ENCODE measurements around the gene SPACA6. TPM values are rescaled to one million over a fixed set of nuclear protein-coding genes. Genes with fewer than 3 reads are reported as not detected.

The SPACA6 gene
- total RNA-seq, 1 donor, result 5.3 TPM

DNA sequence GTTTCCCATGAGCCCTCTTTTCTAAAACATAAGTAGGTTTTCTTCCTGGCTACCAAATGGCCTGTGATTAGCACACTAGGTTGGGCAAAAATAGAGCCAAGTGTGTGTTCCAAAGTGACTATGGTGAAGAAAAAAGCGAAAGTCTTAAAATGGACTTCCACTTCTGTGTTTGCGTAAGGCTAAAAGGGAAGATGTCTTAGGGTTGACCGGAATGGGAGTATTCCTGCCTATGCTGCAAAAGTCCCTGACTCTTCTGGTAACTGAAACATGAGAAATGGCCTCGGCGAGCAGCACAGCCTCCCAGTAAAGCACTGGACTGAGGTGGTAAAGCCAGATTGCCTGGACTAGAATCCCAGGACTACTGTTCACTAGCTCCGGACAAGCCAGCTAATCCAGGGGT lies 61.0 kb downstream of the SPACA6 start:
- TF ChIP-seq, protein P1, sequence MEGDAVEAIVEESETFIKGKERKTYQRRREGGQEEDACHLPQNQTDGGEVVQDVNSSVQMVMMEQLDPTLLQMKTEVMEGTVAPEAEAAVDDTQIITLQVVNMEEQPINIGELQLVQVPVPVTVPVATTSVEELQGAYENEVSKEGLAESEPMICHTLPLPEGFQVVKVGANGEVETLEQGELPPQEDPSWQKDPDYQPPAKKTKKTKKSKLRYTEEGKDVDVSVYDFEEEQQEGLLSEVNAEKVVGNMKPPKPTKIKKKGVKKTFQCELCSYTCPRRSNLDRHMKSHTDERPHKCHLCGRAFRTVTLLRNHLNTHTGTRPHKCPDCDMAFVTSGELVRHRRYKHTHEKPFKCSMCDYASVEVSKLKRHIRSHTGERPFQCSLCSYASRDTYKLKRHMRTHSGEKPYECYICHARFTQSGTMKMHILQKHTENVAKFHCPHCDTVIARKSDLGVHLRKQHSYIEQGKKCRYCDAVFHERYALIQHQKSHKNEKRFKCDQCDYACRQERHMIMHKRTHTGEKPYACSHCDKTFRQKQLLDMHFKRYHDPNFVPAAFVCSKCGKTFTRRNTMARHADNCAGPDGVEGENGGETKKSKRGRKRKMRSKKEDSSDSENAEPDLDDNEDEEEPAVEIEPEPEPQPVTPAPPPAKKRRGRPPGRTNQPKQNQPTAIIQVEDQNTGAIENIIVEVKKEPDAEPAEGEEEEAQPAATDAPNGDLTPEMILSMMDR (IDR thresholded peaks at IDR 0.05; ENCODE audit: insufficient read depth, low read length), result no peak
- no peak overlapping the region for H3K4me3 ChIP-seq (ENCODE audit: low read depth, low read length)
- DNase-seq (ENCODE audit: low read depth), result no peak

DNA sequence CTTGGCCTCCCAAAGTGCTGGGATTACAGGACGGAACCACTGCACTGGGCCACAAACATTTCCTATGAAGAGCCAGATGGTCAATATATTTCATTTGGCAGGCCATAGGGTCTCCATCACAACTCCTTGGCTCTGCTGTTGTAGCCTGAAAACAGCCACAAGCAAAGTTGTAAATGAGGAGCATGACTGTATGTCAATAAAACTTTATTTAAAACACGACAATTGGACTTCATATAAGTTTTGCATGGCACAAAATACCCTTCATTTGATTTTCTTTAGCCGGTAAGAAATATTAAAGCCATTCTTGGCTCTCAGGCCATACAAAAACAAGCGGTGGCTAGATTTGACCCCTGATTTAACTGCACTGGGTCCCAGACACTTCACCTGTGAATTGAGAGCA lies 61.6 kb downstream of the SPACA6 start:
- TF ChIP-seq, protein P1 (IDR thresholded peaks at IDR 0.05; ENCODE audit: insufficient read depth, low read length), result no peak
- H3K4me3 ChIP-seq (ENCODE audit: low read depth, low read length), result no peak overlapping the region
- DNase-seq (ENCODE audit: low read depth), result no peak

Small RNAs within 50 kb of the gene (small RNA-seq; reads per million reads assigned to genes)
- gene AC018755.2 (not detected), gene MIR125A (not detected), gene MIR99B (0.19 reads per million), gene MIRLET7E (not detected)

Other genes with a start within 250 kb of the SPACA6 start
- gene SIGLEC8, start 234.9 kb upstream of the SPACA6 start, total RNA-seq (ENCODE audit: low replicate concordance), result not detected in 2 replicates
- not detected in 2 replicates for gene CEACAM18, start 214.8 kb upstream of the SPACA6 start, total RNA-seq (ENCODE audit: low replicate concordance)
- gene SIGLEC12, start 191.5 kb upstream of the SPACA6 start, total RNA-seq (ENCODE audit: low replicate concordance), result not detected in 2 replicates
- gene SIGLEC6, start 161.7 kb upstream of the SPACA6 start, total RNA-seq (ENCODE audit: low replicate concordance), result not detected in 2 replicates
- 7.9 and 12.9 TPM in 2 replicates for gene ZNF175, start 122.0 kb upstream of the SPACA6 start, total RNA-seq (ENCODE audit: low replicate concordance)
- gene SIGLEC5, start 62.9 kb upstream of the SPACA6 start, total RNA-seq (ENCODE audit: low replicate concordance), result not detected in 2 replicates
- gene SIGLEC14, start 46.5 kb upstream of the SPACA6 start, total RNA-seq (ENCODE audit: low replicate concordance), result not detected in 2 replicates
- gene HAS1, start 30.7 kb downstream of the SPACA6 start, total RNA-seq (ENCODE audit: low replicate concordance), result 0.09 and 0.49 TPM in 2 replicates
- not detected in 2 replicates for gene FPR1, start 58.5 kb downstream of the SPACA6 start, total RNA-seq (ENCODE audit: low replicate concordance)
- gene FPR2, start 67.8 kb downstream of the SPACA6 start, total RNA-seq (ENCODE audit: low replicate concordance), result not detected in 2 replicates
- gene FPR3, start 101.8 kb downstream of the SPACA6 start, total RNA-seq (ENCODE audit: low replicate concordance), result not detected in 2 replicates
- gene ZNF577, start 194.6 kb downstream of the SPACA6 start, total RNA-seq (ENCODE audit: low replicate concordance), result 6.7 and 8.9 TPM in 2 replicates
- gene ZNF649, start 211.7 kb downstream of the SPACA6 start, total RNA-seq (ENCODE audit: low replicate concordance), result 8.0 and 9.9 TPM in 2 replicates
- 0.16 and 7.8 TPM in 2 replicates for gene ZNF613, start 234.1 kb downstream of the SPACA6 start, total RNA-seq (ENCODE audit: low replicate concordance)

Data from fibroblast of the aortic adventitia (primary cell).